SU-DHL-6 (cell line): ENCODE measurements around the gene COL18A1.

Source experiments
- H2AFZ ChIP-seq: fragments of 200-600 bp; sonication (generic); 2 replicates; pipeline ENCODE4 v1.6.1; 2014; ENCODE audit warnings: low read depth, mild to moderate bottlenecking, moderate library complexity, mixed read lengths, antibody characterized with exemption, low read length; ENCODE audit not compliant: severe bottlenecking
- H3F3A ChIP-seq: fragments of 200-600 bp; shearing (Covaris generic); 2 replicates; pipeline ENCODE4 v1.6.0; 2016; ENCODE audit warnings: antibody characterized with exemption, mild to moderate bottlenecking; ENCODE audit not compliant: insufficient read depth
- H3K27ac ChIP-seq: fragments of 200-600 bp; sonication (generic); 2 replicates; pipeline ENCODE4 v1.5.1; 2016; ENCODE audit warnings: low read depth, mild to moderate bottlenecking, low read length, moderate library complexity, mixed read lengths
- H3K27me3 ChIP-seq: fragments of 200-600 bp; sonication (generic), shearing (Covaris generic); 2 replicates; pipeline ENCODE4 v1.6.0; 2014; ENCODE audit warnings: mild to moderate bottlenecking, low read length
- H3K36me3 ChIP-seq: fragments of 200-600 bp; sonication (generic); 2 replicates; pipeline ENCODE4 v1.6.1; 2014; ENCODE audit warnings: mild to moderate bottlenecking, low read length, mixed read lengths
- H3K4me2 ChIP-seq: fragments of 300-600, 200-600 bp; shearing (Covaris generic), sonication (generic); 2 replicates; pipeline ENCODE4 v1.6.0; 2014; ENCODE audit warnings: low read length, low read depth, mild to moderate bottlenecking; ENCODE audit not compliant: poor library complexity, severe bottlenecking
- H3K4me3 ChIP-seq: fragments of 200-600 bp; sonication (generic); 2 replicates; pipeline ENCODE4 v1.5.1; 2014; ENCODE audit warnings: antibody characterized with exemption, low read length, mild to moderate bottlenecking, mixed read lengths; ENCODE audit not compliant: insufficient read depth, poor library complexity, severe bottlenecking
- H3K79me2 ChIP-seq: fragments of 200-600 bp; sonication (generic); 2 replicates; pipeline ENCODE4 v1.6.1; 2014; ENCODE audit warnings: mild to moderate bottlenecking, low read length, moderate library complexity; ENCODE audit not compliant: insufficient read depth
- H3K9ac ChIP-seq: fragments of 200-600 bp; sonication (generic); 2 replicates; pipeline ENCODE4 v1.7.0; 2014; ENCODE audit warnings: mild to moderate bottlenecking, low read length
- H3K9me2 ChIP-seq: fragments of 200-600 bp; sonication (generic); replicated peaks from 2 replicates; pipeline ENCODE4 v1.6.1; 2014; ENCODE audit warnings: low read length; ENCODE audit not compliant: insufficient read depth
- H3K9me3 ChIP-seq: fragments of 200-600 bp; sonication (generic); 2 replicates; pipeline ENCODE4 v1.6.1; 2014; ENCODE audit warnings: low read length, mixed read lengths; ENCODE audit not compliant: insufficient read depth
- H4K20me1 ChIP-seq: fragments of 200-600 bp; sonication (generic); 2 replicates; pipeline ENCODE4 v1.6.1; 2014; ENCODE audit warnings: low read depth, mild to moderate bottlenecking, antibody characterized with exemption, low read length, moderate library complexity, mixed read lengths
- CTCF ChIP-seq: fragments of 200-600 bp; sonication (generic); IDR thresholded peaks from one replicate; pipeline ENCODE4 v1.5.1; 2017; ENCODE audit warnings: antibody characterized with exemption, mild to moderate bottlenecking, low read length, moderate library complexity; ENCODE audit not compliant: insufficient read depth, poor library complexity, severe bottlenecking
- EZH2phosphoT487 ChIP-seq: fragments of 200-600 bp; sonication (generic), shearing (Covaris generic); conservative IDR thresholded peaks from 2 replicates; pipeline ENCODE4 v1.6.1; 2018; ENCODE audit warnings: mild to moderate bottlenecking, antibody characterized with exemption, low read length, moderate library complexity, mixed read lengths

The COL18A1 gene

GRCh38 chr21:45490049-45490731, 85.2 kb downstream of the COL18A1 start:
- Histone ChIP-seq H3K79me2 (no peaks in the 10 kb centered on the region), H3F3A (no peaks in the 10 kb centered on the region), H3K4me3 (no peak overlapping the region), H4K20me1 (no peaks in the 10 kb centered on the region), H2AFZ (no peak overlapping the region), H3K27me3 (no peaks in the 10 kb centered on the region), H3K27ac (no peak overlapping the region), H3K4me2 (no peak overlapping the region), H3K36me3 (no peaks in the 10 kb centered on the region), H3K9ac (no peak overlapping the region), H3K9me3 (no peaks in the 10 kb centered on the region), H3K9me2 (no peaks in the 10 kb centered on the region)
- TF ChIP-seq CTCF (no peak), EZH2phosphoT487 (no peak)

GRCh38 chr21:45491056-45491455, 86.1 kb downstream of the COL18A1 start:
- H3K9ac ChIP-seq, result no peak overlapping the region
- H3K79me2 ChIP-seq, result no peaks in the 10 kb centered on the region
- H3F3A ChIP-seq, result no peaks in the 10 kb centered on the region
- no peaks in the 10 kb centered on the region for H3K27me3 ChIP-seq
- H3K4me3 ChIP-seq, result no peak overlapping the region
- no peak overlapping the region for H3K27ac ChIP-seq
- no peaks in the 10 kb centered on the region for H3K9me3 ChIP-seq
- no peaks in the 10 kb centered on the region for H3K36me3 ChIP-seq
- H4K20me1 ChIP-seq, result no peaks in the 10 kb centered on the region
- H3K9me2 ChIP-seq, result no peaks in the 10 kb centered on the region
- H2AFZ ChIP-seq, result no peak overlapping the region
- H3K4me2 ChIP-seq, result no peak overlapping the region
- no peak for TF ChIP-seq CTCF
- TF ChIP-seq EZH2phosphoT487, result no peak

- TF ChIP-seq CTCF (no peak), EZH2phosphoT487 (no peak)
- Histone ChIP-seq H3K27ac (no peak overlapping the region), H3F3A (no peaks in the 10 kb centered on the region), H4K20me1 (no peaks in the 10 kb centered on the region), H3K9ac (no peak overlapping the region), H3K27me3 (no peaks in the 10 kb centered on the region), H3K36me3 (no peaks in the 10 kb centered on the region), H3K4me3 (no peak overlapping the region), H3K9me2 (no peaks in the 10 kb centered on the region), H3K79me2 (no peaks in the 10 kb centered on the region), H2AFZ (no peak overlapping the region), H3K9me3 (no peaks in the 10 kb centered on the region), H3K4me2 (no peak overlapping the region)
These were observed 86.7 kb downstream of the COL18A1 start for GRCh38 chr21:45491623-45492022.
